Activated T-helper 9 cell treated with anti-CD3 and anti-CD28 coated beads, Interleukin-2, amount 50 U/mL, for 16 hours (primary cell): ENCODE measurements around the gene GXYLT2.
"Not testable (repeated sequence)": the region's sequence is repeated elsewhere in the genome, so short reads cannot be mapped to it uniquely, and the experiment has no call there.

Experiments used
- DNase-seq: peaks from one replicate; pipeline ENCODE4 v3.0.0-alpha.2; 2020; ENCODE audit warnings: low read depth

The GXYLT2 gene

GRCh38 chr3:72892870-72893269, 5.0 kb downstream of the GXYLT2 start:
- DNase-seq: no peak

- DNase-seq: no peak
These were observed 7.2 kb downstream of the GXYLT2 start for GRCh38 chr3:72894976-72895552.

- no peak for DNase-seq
These were observed 9.3 kb downstream of the GXYLT2 start for GRCh38 chr3:72896996-72897757.

GRCh38 chr3:72897758-72898007, 9.8 kb downstream of the GXYLT2 start:
- no peak for DNase-seq

DNA sequence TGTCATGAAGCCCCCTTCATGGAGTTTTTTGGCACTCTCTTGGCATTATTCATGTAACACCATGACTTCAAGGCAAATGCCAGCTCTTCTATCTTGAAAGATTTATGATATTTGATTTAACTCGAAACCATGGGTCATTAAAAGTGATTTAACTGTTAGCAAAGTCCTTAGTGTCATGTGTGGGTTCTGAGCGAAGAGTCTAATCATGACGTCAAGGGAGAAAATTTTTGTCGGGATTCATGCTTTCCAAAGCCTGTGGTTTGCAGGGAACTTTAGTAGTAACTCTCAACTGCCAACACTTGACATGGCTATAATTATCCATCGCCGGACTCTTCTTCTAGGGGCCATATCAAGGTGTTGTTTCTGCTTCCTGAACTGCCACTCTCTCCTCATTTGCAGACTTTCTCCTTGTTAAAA, 11.5 kb downstream of the GXYLT2 start:
- DNase-seq: no peak

GRCh38 chr3:72900048-72900447, 12.2 kb downstream of the GXYLT2 start:
- no peak for DNase-seq

- no peak for DNase-seq
These were observed 14.0 kb downstream of the GXYLT2 start for GRCh38 chr3:72901840-72902239.

DNA sequence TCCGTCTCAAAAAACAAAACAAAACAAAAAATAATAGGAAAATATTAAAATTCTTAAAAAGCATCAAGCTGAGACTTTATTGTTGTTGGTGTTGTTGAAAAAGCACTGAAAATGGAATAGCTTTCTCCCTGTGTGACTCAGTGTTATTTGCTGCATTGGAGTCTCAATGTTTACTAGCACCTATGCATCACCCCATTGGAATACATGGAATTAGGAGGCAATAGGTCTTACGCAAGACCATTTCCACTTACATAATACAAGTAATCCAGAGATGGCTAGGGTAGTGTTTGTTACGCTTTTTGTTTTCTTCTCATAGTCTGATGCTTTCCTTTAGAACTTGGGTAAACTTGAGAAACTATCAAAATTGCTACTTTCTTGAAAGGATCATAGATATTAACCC, 15.2 kb downstream of the GXYLT2 start:
- DNase-seq: no peak

DNA sequence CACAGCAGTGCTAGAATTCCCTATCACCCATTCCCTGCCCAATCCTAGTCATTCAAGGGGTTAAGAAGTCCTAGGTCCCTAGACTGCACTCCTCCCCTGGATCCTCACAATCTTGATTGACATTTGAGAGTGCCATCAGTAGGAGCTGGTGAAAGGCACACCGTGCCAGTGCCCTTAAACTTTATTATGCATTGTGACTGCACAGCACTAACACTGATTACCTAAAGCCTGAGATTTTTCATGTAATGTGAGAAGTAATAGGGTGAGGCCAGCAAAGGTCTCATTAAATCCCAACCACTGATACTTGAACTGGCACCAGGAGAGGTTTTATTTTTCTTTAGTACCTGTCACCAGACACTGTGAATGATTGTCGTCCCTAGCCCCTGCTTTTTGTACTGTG, 16.3 kb downstream of the GXYLT2 start:
- no peak for DNase-seq

DNA sequence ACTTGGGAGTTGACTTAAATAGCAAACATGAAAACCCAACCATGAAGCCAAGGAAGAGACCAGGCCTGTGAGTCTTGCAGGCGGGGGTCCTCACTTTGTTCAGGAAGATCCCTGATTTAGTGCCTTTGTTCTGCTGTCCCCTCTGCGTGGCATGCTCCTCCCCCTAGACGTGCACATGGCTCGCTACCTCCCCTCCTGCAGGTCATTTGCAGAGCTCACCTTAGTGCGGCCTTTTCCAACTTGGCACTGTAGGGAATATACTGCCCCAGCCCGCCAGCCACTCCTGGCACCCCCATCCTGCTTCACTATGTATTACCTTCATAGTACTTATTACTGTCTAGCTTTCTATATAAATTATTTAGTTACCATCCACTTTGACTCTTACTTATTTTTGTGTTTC, 18.3 kb downstream of the GXYLT2 start:
- DNase-seq: no peak

DNA sequence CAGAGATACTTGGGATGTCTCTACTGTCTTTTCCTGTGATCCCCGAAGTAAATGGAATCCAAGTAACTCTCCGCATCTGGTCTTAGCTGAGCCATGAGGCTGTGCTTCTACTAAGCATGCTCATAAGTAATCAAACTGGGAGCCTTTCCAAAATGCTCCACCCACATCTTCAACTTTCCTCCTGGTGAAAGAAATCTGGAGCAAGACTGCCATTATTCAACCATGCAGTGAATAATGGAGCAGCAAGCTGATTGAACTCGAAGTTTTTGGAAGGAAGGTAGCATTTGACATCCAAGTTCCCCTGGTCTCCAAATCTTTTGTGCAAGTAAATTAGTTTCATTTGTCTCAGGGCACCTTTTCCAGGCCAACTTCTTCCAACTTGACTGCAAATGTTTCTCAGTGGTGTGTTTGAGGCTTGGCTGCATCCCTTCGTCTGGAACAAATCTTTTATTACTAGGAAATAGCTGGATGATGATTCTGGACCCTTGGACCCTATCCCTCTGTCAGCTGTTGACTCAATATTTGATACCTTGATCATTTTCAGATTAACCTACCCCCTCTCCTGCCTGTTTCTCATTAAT, 19.4 kb downstream of the GXYLT2 start:
- no peak for DNase-seq

- no peak for DNase-seq
These were observed 20.1 kb downstream of the GXYLT2 start for GRCh38 chr3:72907731-72908620.

- DNase-seq: no peak
These were observed 21.7 kb downstream of the GXYLT2 start for GRCh38 chr3:72909591-72909990.

DNA sequence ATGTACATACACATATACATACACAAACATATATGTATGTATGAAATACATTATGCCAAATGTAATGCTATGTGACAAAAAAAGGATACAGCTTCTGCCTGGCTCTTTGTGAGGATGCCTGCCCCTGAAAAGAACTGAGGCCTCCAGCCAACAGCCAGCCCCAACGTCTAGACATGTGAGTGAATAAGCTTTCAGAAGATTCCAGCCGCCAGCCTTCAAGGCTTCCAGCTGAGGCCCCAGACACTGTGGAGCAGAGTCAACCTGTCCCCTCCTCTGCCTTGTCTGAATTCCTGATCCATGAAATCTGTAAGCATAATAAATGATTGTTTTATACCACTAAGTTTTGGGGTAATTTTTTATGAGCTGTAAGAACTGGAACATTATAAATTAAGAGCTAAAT, 24.7 kb downstream of the GXYLT2 start:
- no peak for DNase-seq

GRCh38 chr3:72914383-72914782, 26.5 kb downstream of the GXYLT2 start:
- DNase-seq: no peak

- no peak for DNase-seq
These were observed 28.4 kb downstream of the GXYLT2 start for GRCh38 chr3:72916250-72916649.

GRCh38 chr3:72919520-72919919, 31.7 kb downstream of the GXYLT2 start:
- DNase-seq: no peak

DNA sequence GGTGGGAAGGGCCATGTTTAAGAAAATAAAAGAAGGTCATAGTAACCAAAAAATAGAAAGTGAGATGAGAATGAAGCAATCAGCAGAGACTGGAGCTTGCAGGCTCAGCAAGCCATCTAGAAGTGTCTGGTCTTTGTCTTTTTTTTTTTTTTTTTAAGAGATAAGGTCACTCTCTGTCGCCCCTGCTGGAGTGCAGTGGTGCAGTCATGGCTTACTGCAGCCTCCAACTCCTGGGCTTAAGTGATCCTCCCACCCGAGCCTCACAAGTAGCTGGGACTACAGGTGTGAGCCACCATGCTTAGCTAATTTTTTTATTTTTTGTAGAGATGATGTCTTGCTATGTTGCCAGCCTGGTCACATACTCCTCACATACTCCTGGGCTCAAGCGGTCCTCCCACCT, 36.2 kb downstream of the GXYLT2 start:
- DNase-seq: no peak

- DNase-seq: not testable (repeated sequence)
These were observed 41.2 kb downstream of the GXYLT2 start for GRCh38 chr3:72928781-72929735.

DNA sequence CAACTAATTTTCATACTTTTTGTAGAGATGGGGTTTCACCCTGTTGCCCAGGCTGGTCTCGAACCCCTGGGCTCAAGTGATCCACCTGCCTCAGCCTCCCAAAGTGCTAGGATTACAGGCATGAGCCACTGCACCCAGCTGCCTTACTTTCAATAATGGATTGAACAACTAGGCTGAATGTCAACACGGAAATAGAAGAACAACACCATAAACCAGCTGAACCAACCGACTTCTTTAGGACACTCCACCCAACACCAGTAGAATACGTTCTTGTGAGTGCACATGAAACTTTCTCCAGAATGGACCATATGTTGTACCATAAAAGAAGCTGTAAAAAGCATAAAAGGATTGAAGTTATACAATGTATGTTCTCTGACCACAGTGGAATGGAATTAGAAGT, 42.9 kb downstream of the GXYLT2 start:
- no peak for DNase-seq

DNA sequence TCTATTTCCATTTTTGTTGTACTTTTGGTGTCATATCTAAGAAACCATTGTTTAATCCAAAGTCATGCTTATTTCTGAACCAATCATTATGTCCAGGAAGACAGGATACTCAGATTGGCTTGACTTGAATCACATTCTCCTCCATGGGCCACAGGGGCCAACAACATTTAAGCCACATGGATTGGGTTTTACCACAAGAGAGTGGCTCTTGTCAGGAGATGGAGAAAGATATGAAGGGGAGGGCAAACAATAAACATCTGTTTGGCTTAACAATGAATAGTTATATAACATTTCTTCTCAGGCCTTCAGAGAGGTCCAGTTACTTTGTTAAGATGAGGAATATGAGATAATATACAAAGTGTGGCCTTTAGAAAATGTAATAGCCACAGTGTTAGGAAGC, 44.6 kb downstream of the GXYLT2 start:
- DNase-seq: no peak
